DOHH2 (cell line): ENCODE results near the gene TTC7B.

Source experiments
- H3F3A ChIP-seq: fragments of 200-600 bp; sonication (generic), shearing (Covaris generic); 2 replicates; pipeline ENCODE4 v1.6.0; 2016; ENCODE audit warnings: antibody characterized with exemption, mild to moderate bottlenecking; ENCODE audit not compliant: control insufficient read depth, insufficient read depth
- H3K27ac ChIP-seq: fragments of 200-600 bp; sonication (generic); 2 replicates; pipeline ENCODE4 v1.5.1; 2014; ENCODE audit warnings: low read depth, mild to moderate bottlenecking, low read length, moderate library complexity
- H3K27me3 ChIP-seq: fragments of 200-600 bp; sonication (generic); 2 replicates; pipeline ENCODE4 v1.6.1; 2014; ENCODE audit warnings: mild to moderate bottlenecking, low read length, mixed read lengths; ENCODE audit not compliant: control insufficient read depth
- H3K36me3 ChIP-seq: fragments of 200-600 bp; sonication (generic); 2 replicates; pipeline ENCODE4 v1.6.1; 2014; ENCODE audit warnings: mild to moderate bottlenecking, low read length, moderate library complexity, mixed read lengths; ENCODE audit not compliant: control insufficient read depth
- H3K4me1 ChIP-seq: fragments of 200-600 bp; sonication (generic); 2 replicates; pipeline ENCODE4 v1.6.1; 2014; ENCODE audit warnings: mild to moderate bottlenecking, low read length, mixed read lengths; ENCODE audit not compliant: control insufficient read depth
- H3K4me2 ChIP-seq: fragments of 200-600 bp; sonication (generic); 2 replicates; pipeline ENCODE4 v1.6.0; 2014; ENCODE audit warnings: mild to moderate bottlenecking, low read length, moderate library complexity
- H3K4me3 ChIP-seq: fragments of 200-600 bp; sonication (generic); 2 replicates; pipeline ENCODE4 v1.5.1; 2014; ENCODE audit warnings: mild to moderate bottlenecking, low read length, mixed read lengths
- H3K79me2 ChIP-seq: fragments of 200-600 bp; sonication (generic); 2 replicates; pipeline ENCODE4 v1.6.1; 2014; ENCODE audit warnings: mild to moderate bottlenecking, low read length, mixed read lengths; ENCODE audit not compliant: control insufficient read depth
- H3K9me2 ChIP-seq: fragments of 200-600 bp; sonication (generic); replicated peaks from 2 replicates; pipeline ENCODE4 v1.6.1; 2014; ENCODE audit warnings: mild to moderate bottlenecking, low read length, mixed read lengths; ENCODE audit not compliant: control insufficient read depth
- H3K9me3 ChIP-seq: fragments of 200-600 bp; sonication (generic); 2 replicates; pipeline ENCODE4 v1.6.1; 2014; ENCODE audit warnings: antibody characterized with exemption, low read length, mixed read lengths; ENCODE audit not compliant: control insufficient read depth, insufficient read depth
- H4K20me1 ChIP-seq: fragments of 200-600 bp; sonication (generic); 2 replicates; pipeline ENCODE4 v1.6.0; 2014; ENCODE audit warnings: low read depth, mild to moderate bottlenecking, antibody characterized with exemption, low read length, moderate library complexity; ENCODE audit not compliant: control insufficient read depth, insufficient read depth
- EZH2phosphoT487 ChIP-seq: fragments of 200-600 bp; sonication (generic); IDR thresholded peaks from 2 replicates; pipeline ENCODE4 v1.6.1; 2017; ENCODE audit warnings: borderline replicate concordance, mild to moderate bottlenecking, antibody characterized with exemption, low read length, moderate library complexity, mixed read lengths
- TF ChIP-seq, protein P1 (sequence below): fragments of 200-600 bp; sonication (generic); IDR thresholded peaks from one replicate; pipeline ENCODE4 v1.5.1; 2014; ENCODE audit warnings: antibody characterized with exemption, mild to moderate bottlenecking, low read depth, low read length; ENCODE audit not compliant: poor library complexity, severe bottlenecking

The TTC7B gene

DNA sequence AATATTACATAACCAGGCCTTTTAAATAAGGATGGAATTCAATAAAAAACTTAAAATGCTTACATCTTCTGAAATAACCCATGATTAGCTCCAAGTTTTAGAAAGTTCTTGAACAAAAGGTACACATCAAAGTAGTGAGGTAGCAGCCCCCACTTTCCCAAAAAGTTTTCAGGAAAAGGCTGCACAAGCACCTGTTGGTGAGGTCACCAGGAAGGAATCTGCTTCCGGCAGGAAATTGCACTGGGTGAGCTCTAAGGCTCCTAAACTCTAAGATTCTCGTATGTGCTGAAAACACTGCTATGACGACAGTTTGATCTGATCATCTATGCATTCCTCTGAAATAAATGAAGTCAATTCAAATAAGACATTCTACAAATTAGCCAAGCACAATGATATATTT, 34.3 kb upstream of the TTC7B start:
- TF ChIP-seq EZH2phosphoT487: no peak
- TF ChIP-seq, protein P1, sequence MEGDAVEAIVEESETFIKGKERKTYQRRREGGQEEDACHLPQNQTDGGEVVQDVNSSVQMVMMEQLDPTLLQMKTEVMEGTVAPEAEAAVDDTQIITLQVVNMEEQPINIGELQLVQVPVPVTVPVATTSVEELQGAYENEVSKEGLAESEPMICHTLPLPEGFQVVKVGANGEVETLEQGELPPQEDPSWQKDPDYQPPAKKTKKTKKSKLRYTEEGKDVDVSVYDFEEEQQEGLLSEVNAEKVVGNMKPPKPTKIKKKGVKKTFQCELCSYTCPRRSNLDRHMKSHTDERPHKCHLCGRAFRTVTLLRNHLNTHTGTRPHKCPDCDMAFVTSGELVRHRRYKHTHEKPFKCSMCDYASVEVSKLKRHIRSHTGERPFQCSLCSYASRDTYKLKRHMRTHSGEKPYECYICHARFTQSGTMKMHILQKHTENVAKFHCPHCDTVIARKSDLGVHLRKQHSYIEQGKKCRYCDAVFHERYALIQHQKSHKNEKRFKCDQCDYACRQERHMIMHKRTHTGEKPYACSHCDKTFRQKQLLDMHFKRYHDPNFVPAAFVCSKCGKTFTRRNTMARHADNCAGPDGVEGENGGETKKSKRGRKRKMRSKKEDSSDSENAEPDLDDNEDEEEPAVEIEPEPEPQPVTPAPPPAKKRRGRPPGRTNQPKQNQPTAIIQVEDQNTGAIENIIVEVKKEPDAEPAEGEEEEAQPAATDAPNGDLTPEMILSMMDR: no peak
- Histone ChIP-seq H3K9me3 (no peaks in the 10 kb centered on the region), H4K20me1 (no peaks in the 10 kb centered on the region), H3K27me3 (no peaks in the 10 kb centered on the region), H3F3A (no peaks in the 10 kb centered on the region), H3K9me2 (no peaks in the 10 kb centered on the region), H3K27ac (no peak overlapping the region), H3K36me3 (no peaks in the 10 kb centered on the region), H3K4me1 (no peaks in the 10 kb centered on the region), H3K4me2 (no peak overlapping the region), H3K4me3 (no peak overlapping the region), H3K79me2 (no peaks in the 10 kb centered on the region)

DNA sequence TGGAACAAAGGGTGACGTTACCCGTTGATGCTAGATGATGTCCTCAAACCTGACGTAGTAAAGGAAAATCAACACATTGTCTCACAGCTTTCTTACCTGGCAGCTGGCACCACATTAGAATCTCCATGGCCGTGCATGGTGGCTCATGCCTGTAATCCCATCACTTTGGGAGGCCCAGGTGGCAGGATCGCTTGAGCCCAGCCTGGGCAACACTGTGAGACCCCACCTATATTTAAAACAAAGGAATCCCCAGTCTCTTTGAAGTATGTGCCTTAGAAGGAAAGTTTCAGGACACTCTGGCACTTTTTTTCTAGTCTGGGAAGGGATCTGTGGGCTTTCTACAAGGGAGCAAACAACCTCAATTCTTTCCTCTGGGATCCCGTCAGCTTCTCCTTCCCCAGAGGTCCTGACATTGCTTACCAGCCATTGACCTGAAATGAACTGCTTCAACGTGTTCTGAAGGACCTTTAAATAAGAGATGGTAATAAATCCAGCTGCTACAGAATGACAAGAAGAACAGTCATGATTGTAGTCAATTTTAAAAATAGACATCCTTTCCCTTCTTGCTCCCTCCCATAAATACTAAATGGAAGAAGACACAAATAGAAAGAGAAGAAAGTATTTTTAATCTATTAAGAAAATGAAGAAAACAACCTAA, 33.7 kb upstream of the TTC7B start:
- Histone ChIP-seq H3K9me2 (no peaks in the 10 kb centered on the region), H3K36me3 (no peaks in the 10 kb centered on the region), H3K4me3 (no peak overlapping the region), H3K4me2 (no peak overlapping the region), H3K79me2 (no peaks in the 10 kb centered on the region), H3F3A (no peaks in the 10 kb centered on the region), H3K27ac (no peak overlapping the region), H4K20me1 (no peaks in the 10 kb centered on the region), H3K27me3 (no peaks in the 10 kb centered on the region), H3K9me3 (no peaks in the 10 kb centered on the region), H3K4me1 (no peaks in the 10 kb centered on the region)
- TF ChIP-seq, protein P1: no peak
- no peak for TF ChIP-seq EZH2phosphoT487

GRCh38 chr14:90848944-90849731, 32.9 kb upstream of the TTC7B start:
- Histone ChIP-seq H3K36me3 (no peaks in the 10 kb centered on the region), H3K4me2 (no peak overlapping the region), H3K9me3 (no peaks in the 10 kb centered on the region), H3K79me2 (no peaks in the 10 kb centered on the region), H3K4me3 (no peak overlapping the region), H3K27ac (no peak overlapping the region), H3K4me1 (no peaks in the 10 kb centered on the region), H3F3A (no peaks in the 10 kb centered on the region), H3K27me3 (no peaks in the 10 kb centered on the region), H3K9me2 (no peaks in the 10 kb centered on the region), H4K20me1 (no peaks in the 10 kb centered on the region)
- no peak for TF ChIP-seq EZH2phosphoT487
- TF ChIP-seq, protein P1: no peak
